ENCODE measurements around the gene PDE1A.
A peak's percentile ranks its signal among the peaks of the same experiment; 100 is the strongest.
"Not testable (repeated sequence)": the region's sequence is repeated elsewhere in the genome, so short reads cannot be mapped to it uniquely, and the experiment has no call there.

Gene PDE1A

GRCh38 chr2:182404975-182405561 lies 21.8 kb downstream of the PDE1A start:
- no peak for DNase-seq

- DNase-seq, result no peak
Observed at GRCh38 chr2:182404092-182404491, 22.7 kb downstream of the PDE1A start.

GRCh38 chr2:182393270-182393760 lies 33.5 kb downstream of the PDE1A start:
- DNase-seq, result no peak

- no peak for DNase-seq
Observed at GRCh38 chr2:182391443-182391842, 35.4 kb downstream of the PDE1A start.

GRCh38 chr2:182386267-182386880 lies 40.5 kb downstream of the PDE1A start:
- DNase-seq, result not testable (repeated sequence)

DNA sequence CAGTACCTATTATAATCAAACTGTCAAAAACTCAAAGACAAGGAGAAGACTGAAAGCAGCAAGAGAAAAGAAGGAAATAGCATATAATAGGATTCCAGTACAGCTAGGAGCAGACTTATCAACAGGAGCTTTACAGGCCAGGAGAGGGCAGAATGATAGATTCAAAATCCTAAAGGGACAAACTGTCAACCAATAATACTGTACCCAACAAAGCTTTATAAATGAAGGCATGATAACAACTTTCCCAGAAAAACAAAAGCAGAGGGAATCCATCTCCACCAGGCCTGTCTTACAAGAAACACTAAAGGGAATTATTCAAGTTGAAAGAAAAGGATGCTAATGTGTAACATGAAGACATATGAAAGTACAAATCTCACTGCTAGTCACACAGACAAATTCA lies 42.0 kb downstream of the PDE1A start:
- no peak for DNase-seq

GRCh38 chr2:182381225-182381624 lies 45.6 kb downstream of the PDE1A start:
- DNase-seq, result no peak

DNA sequence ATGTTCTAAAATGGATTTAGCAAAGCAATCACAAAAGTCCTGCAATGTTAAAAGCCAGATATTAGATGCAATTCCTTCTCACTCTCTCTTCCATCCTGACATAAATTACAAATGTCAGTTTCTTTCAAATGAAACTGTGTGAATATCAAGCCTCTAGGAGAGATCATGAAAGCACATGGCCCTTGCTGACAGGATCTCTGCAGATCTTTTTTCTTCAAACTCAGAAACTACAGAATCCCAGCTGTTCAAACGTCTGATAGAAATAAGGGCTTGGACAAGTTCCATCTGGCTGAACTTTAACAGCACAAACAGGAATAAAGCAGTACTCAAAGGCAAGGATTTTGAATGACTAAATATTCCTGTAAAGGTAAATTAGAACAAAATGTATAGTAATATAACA lies 47.6 kb downstream of the PDE1A start:
- DNase-seq, result peak; percentile 48

GRCh38 chr2:182378759-182379158 lies 48.1 kb downstream of the PDE1A start:
- DNase-seq, result no peak

DNA sequence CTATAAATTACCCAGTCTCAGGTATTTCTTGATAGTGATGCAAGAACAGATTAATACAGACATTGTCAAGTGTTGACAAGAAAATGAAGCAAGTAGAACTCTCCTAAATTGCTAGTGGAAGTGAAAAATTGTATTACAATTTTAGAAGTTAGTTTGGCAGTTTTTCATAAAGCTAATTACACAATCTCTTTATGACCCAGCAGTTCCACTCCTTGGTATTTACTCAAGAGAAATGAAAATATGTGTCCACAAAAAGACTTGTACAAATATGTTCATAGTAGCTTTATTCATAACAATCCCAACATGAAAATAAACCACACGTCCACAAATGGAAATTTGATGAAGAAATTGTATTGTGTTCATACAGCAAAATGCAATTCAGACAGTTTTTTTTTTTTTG lies 49.4 kb downstream of the PDE1A start:
- no peak for DNase-seq

GRCh38 chr2:182375862-182376261 lies 51.0 kb downstream of the PDE1A start:
- no peak for DNase-seq

DNA sequence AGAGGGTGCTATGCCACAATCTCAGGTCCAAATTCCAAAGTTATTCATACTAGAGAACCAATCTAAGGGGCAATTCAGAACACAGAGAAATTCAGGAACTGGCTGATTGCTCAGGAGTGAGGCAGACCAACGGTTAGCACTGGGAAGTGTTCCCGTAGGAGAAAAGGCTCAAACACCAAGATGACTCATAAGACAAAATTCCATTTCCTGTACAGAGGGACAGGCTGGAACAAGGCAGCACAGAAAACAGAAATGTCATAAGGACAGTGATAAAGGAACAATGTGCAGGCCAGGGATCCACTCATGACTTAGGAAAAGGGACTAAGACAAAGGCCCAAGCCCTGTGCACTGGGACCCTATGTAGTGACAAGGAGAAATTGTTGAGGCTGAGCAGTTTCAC lies 54.2 kb downstream of the PDE1A start:
- DNase-seq, result no peak

- DNase-seq, result no peak
Observed at GRCh38 chr2:182368996-182369395, 57.8 kb downstream of the PDE1A start.

DNA sequence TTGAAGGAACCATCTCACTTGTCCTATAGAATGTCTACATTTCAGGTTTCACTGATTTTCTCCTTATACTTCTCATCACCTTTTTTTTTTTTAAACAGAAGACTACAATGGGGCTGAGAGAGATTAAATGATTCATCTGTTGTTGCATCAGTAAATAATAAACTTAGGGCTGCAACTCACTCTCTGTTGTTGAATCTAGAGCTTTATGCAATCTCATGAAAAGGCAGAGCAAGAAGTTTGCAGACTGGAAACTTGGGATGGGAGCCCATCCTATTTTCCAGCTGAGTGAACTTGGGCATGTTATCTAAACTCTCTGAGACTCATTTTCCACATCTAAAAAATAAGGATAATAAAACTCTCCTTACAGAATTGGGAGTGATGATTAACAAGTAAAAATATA lies 58.4 kb downstream of the PDE1A start:
- no peak for DNase-seq

DNA sequence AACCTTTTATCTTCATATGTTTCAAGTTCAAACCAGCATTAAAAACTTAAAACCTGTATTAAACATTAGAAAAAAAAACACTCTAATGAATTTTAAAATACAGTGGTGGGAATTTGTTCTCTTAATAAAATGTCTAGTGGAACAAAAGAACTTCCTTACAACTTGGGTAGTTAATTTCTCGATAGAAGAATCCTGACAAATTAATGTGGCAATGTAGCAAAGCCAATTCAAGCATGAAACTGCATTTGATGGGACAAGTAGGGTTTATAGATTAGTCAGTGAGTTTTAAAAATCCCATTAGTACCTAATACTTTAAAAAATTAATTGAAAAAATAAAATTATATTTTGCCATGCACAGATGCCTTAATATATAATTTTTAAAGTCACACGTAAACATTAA lies 59.4 kb downstream of the PDE1A start:
- no peak for DNase-seq

- DNase-seq, result no peak
Observed at GRCh38 chr2:182366628-182367027, 60.2 kb downstream of the PDE1A start.

GRCh38 chr2:182365855-182366254 lies 61.0 kb downstream of the PDE1A start:
- DNase-seq, result no peak

DNA sequence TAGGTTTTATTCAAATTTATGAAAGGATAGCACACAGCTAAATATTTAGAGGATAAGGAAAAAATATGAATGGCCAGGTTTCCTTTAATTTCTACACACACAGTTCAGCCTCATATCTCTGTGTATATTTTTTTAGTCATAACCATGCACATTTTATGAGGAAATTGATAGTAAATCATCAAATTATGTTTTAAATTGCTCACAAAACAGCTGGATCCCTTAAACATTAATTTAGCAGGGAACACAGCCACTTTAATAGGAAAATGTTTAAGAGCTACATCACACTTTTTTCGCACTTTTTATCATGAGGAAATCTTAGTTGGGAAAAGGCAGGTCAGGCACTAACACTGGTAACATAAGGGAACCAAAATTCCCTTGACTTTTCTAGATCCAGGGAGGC lies 65.4 kb downstream of the PDE1A start:
- no peak for DNase-seq

DNA sequence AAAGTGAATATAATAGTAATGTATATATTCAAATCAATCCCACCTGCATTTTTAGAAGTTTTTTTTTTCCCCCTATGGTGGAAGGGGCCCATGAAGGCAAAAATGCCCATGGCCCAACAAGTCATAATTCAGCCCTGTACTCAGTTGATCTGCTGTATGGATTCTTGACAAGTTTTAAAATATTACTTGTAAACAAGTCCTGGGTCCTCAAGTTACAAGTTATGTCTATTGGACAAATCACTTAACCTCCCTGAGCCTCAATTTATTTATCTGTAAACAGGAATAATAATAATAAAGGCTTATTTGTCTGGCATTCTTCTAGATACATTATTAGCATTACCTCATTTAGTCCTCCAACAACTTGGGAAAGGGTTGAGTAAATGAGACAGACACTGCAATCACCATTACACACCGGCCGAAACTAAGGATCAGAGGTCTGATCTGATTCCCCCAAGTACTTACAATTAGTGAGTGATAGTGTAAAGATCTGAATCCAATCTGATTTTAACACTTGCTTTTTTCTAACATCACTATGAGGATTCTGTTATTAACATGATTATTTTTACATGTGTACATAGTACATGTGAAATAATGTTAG lies 66.1 kb downstream of the PDE1A start:
- DNase-seq, result no peak

GRCh38 chr2:182359990-182360662 lies 66.7 kb downstream of the PDE1A start:
- no peak for DNase-seq

DNA sequence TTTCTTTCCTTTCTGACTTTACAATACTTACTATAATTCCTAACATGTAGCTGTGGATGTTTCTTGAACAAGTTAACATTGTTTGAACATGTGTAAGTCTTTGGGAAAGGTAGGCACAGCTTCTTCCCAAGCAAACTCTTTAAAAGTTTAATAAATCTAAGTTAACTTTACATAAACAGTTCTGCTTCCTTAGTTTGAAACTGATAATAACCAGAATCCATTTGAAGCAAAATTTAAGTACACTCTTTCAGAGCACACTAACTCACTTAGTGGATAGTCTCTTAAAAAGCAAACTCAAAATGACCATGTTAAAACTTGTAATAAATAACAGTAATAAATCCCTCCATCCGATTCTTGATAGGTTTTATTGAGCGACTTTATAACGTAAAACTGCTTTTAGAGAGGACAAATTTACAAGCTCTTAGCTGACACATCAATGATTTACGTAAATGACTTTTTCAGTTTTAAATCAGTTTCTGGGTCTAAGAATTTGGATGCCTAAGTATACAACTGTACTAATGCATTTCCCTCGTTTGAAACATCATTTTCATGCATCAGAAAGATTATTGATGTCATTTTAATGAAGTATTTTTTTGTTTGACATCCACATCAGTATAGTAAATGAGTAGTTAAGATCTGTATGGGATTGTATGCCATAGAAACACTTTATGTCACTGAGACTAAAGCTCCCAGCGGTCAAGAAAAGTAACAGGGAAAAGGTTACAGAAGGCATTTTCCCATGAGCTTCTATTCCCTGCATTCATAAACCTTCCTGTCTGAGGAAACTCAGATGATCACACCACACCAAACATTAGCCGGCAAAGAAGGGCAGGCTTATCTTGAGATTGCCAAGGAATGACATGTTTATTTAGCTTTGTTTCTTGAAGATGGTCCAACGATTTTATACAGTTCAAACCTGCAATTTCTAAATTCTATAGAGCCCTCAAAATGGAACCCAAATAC lies 67.5 kb downstream of the PDE1A start:
- no peak for DNase-seq

DNA sequence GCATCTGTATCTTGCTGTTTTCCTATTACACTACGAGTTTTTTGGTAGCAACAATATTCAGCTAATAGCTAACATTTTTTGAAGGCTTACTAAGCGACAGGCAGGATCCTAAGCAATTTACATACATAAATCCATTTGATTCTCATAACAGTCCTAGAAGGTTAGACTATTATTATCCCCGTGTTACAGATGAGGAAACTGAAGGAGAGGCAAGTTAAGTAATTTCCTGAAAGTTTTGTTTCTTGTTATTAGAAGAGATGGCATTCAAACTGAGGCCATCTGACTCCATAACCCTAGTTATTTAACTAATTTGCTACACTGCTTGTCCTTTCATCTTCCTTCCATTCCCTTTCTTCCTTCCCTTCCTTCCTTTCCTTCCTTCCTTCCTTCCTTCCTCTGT lies 68.2 kb downstream of the PDE1A start:
- DNase-seq, result no peak

GRCh38 chr2:182355815-182356214 lies 71.0 kb downstream of the PDE1A start:
- no peak for DNase-seq
